Endothelial cell of umbilical vein (primary cell): ENCODE data around the gene TBC1D7. TPM values are rescaled to one million over a fixed set of nuclear protein-coding genes. Genes with fewer than 3 reads are reported as not detected.

Source experiments
- BruUV-seq: library from RNA; stranded (reverse); fragments of 400-500 nt; replicated peaks from 2 replicates; lab custom pipeline; 2021; lab: Mats Ljungman, UMichigan
- CTCF ChIA-PET: fragments of 300-600, 350-600 bp; sonication (Branson Sonifier 250); formaldehyde crosslinking; loops from one replicate; lab custom pipeline; 2021; ENCODE audit warnings: antibody characterized with exemption, inconsistent platforms; lab: Charles Lee
- POLR2A ChIA-PET: fragments of 300-600, 350-600 bp; sonication (Branson Sonifier 250); formaldehyde crosslinking; loops from one replicate; lab custom pipeline; 2021; ENCODE audit warnings: antibody characterized with exemption, inconsistent platforms; lab: Charles Lee
- DNase-seq: peaks from one replicate; pipeline ENCODE4 v3.0.0-alpha.2; 2011; ENCODE audit warnings: low read depth, low spot score
- FAIRE-seq: peaks from 2 replicates; lab custom pipeline; 2011; peaks lifted over from hg19 to GRCh38; lab: Jason Lieb, UNC
- H2AFZ ChIP-seq: 2 replicates; pipeline ENCODE4 v1.6.0; 2012; ENCODE audit warnings: low read depth, low read length, control low read depth, inconsistent platforms
- H3K27ac ChIP-seq: 2 replicates; pipeline ENCODE4 v1.5.1; 2011; ENCODE audit warnings: low read depth, mild to moderate bottlenecking, control low read depth, low read length, moderate library complexity; ENCODE audit not compliant: insufficient read depth
- H3K27me3 ChIP-seq, 2 experiments: 2 replicates each; pipeline versions ENCODE4 v1.6.0 to v1.6.1; 2011; ENCODE audit warnings: low read length in 2 of 2, mixed read lengths in 1 of 2; ENCODE audit not compliant: control insufficient read depth in 2 of 2, insufficient read depth in 2 of 2
- H3K36me3 ChIP-seq, 2 experiments: 2 replicates in 1 of 2; 3 replicates in 1 of 2; pipeline ENCODE4 v1.5.1; 2011; ENCODE audit warnings: low read length in 2 of 2, mild to moderate bottlenecking in 1 of 2, moderate library complexity in 1 of 2; ENCODE audit not compliant: control insufficient read depth in 2 of 2, insufficient read depth in 2 of 2; ENCODE audit errors: extremely low read depth in 1 of 2
- H3K4me1 ChIP-seq: 3 replicates; pipeline ENCODE4 v1.5.1; 2011; ENCODE audit warnings: mild to moderate bottlenecking, low read length; ENCODE audit not compliant: control insufficient read depth, insufficient read depth; ENCODE audit errors: extremely low read depth
- H3K4me2 ChIP-seq: 2 replicates; pipeline ENCODE4 v1.6.1; 2011; ENCODE audit warnings: low read length, control low read depth, mixed read lengths; ENCODE audit not compliant: insufficient read depth
- H3K4me3 ChIP-seq, 3 experiments: fragments of 200-600 bp in 1 of 3; sonication (generic), shearing (Covaris generic) in 1 of 3; replicated peaks in 1 of 3; 2 replicates each; pipeline ENCODE4 v1.5.1; 2011 to 2016; ENCODE audit warnings: control low read depth in 3 of 3, low read length in 3 of 3, mild to moderate bottlenecking in 2 of 3, inconsistent platforms in 1 of 3, low read depth in 1 of 3, moderate library complexity in 1 of 3; ENCODE audit not compliant: insufficient read depth in 1 of 3
- H3K79me2 ChIP-seq: 2 replicates; pipeline ENCODE4 v1.6.0; 2012; ENCODE audit warnings: low read length, inconsistent platforms; ENCODE audit not compliant: control insufficient read depth, insufficient read depth
- H3K9ac ChIP-seq: replicated peaks from 2 replicates; pipeline ENCODE3; 2011; ENCODE audit warnings: low read length, control low read depth; ENCODE audit not compliant: insufficient read depth; ENCODE audit errors: extremely low read depth
- H3K9me1 ChIP-seq: replicated peaks from 3 replicates; pipeline ENCODE4 v1.6.0; 2011; ENCODE audit warnings: mild to moderate bottlenecking, low read length; ENCODE audit not compliant: control insufficient read depth, insufficient read depth; ENCODE audit errors: extremely low read depth
- H3K9me3 ChIP-seq: replicated peaks from 2 replicates; pipeline ENCODE4 v1.5.1; 2012; ENCODE audit warnings: low read length, inconsistent platforms; ENCODE audit not compliant: control insufficient read depth, insufficient read depth
- H4K20me1 ChIP-seq: replicated peaks from 2 replicates; pipeline ENCODE3; 2011; ENCODE audit warnings: mild to moderate bottlenecking, low read length; ENCODE audit not compliant: control insufficient read depth, insufficient read depth; ENCODE audit errors: extremely low read depth
- CTCF ChIP-seq, 2 donors: IDR thresholded peaks; 1 replicate in 1 of 2; 2 replicates in 1 of 2; pipeline ENCODE4 v1.5.1; 2011; ENCODE audit warnings: low read length in 2 of 2, mild to moderate bottlenecking in 2 of 2, moderate library complexity in 2 of 2, control low read depth in 1 of 2, inconsistent platforms in 1 of 2, low read depth in 1 of 2; ENCODE audit not compliant: insufficient read depth in 1 of 2; ENCODE audit errors: extremely low read depth in 1 of 2
- EZH2 ChIP-seq: IDR thresholded peaks from 2 replicates; pipeline ENCODE4 v1.6.1; 2012; ENCODE audit warnings: borderline replicate concordance, low read depth, mild to moderate bottlenecking, moderate library complexity, low read length, inconsistent platforms; ENCODE audit not compliant: severe bottlenecking
- GATA2 ChIP-seq: IDR thresholded peaks from 2 replicates; pipeline ENCODE4 v1.7.0; 2011; ENCODE audit warnings: low read depth, mild to moderate bottlenecking, moderate library complexity, mixed read lengths, low read length; ENCODE audit not compliant: insufficient read length, insufficient read depth
- JUN ChIP-seq: IDR thresholded peaks from 2 replicates; pipeline ENCODE4 v1.6.1; 2011; ENCODE audit warnings: borderline replicate concordance, low read depth; ENCODE audit not compliant: insufficient read length, insufficient read depth
- MYC ChIP-seq: IDR thresholded peaks from one replicate; pipeline ENCODE4 v1.6.1; 2011; ENCODE audit warnings: mild to moderate bottlenecking, low read depth, low read length
- POLR2A ChIP-seq: IDR thresholded peaks from 2 replicates; pipeline ENCODE4 v1.6.1; 2012; ENCODE audit warnings: low read depth, mild to moderate bottlenecking, control low read depth, low read length
- POLR2AphosphoS5 ChIP-seq: IDR thresholded peaks from 2 replicates; pipeline ENCODE4 v1.6.1; 2012; ENCODE audit warnings: low read depth, mild to moderate bottlenecking, control low read depth, low read length, moderate library complexity; ENCODE audit not compliant: insufficient read depth
- dilution Hi-C: fragments of 300-500 bp; cut with MboI; formaldehyde crosslinking; loops from one replicate; pipeline ENCODE4 v1.15.0; 2019; ENCODE audit warnings: low sequenced_read_pairs; ENCODE audit not compliant: extremely low pct_ligation_motif_present
- intact Hi-C: fragments of 100-400 bp; cut with micrococcal nuclease; formaldehyde crosslinking; loops from one replicate; pipeline ENCODE4 v1.10.0; 2022
- polyA plus RNA-seq, 4 experiments: library from polyadenylated mRNA; depleted of rRNA in 3 of 4; stranded (reverse) in 3 of 4; unstranded in 1 of 4; fragments of >200 nt; gene quantifications; 2 replicates each; pipeline versions ENCODE4 v1.2.1 to v1.2.3, GENCODE V29; 2011 to 2012; ENCODE audit warnings: missing spikeins in 1 of 4
- total RNA-seq: library from RNA; stranded (reverse); gene quantifications from 2 replicates; pipeline ENCODE4 v1.2.3, GENCODE V29; 2021
- TF ChIP-seq, protein P1 (sequence below): IDR thresholded peaks from 2 replicates; pipeline ENCODE4 v1.6.1; 2011; ENCODE audit not compliant: insufficient read depth, insufficient read length

The TBC1D7 gene
- total and polyA plus RNA-seq, 2 donors (not counting 3 experiments of a cell fraction or from before 2014, with no cell fraction given): 26.6 to 28.1 TPM

GRCh38 chr6:13261464-13261994 is 66.8 kb downstream of the TBC1D7 start:
- Histone ChIP-seq H3K9me3 (no peaks in the 10 kb centered on the region), H3K4me1 (no peaks in the 10 kb centered on the region), H3K9ac (no peak overlapping the region), H3K27me3 (no peaks in the 10 kb centered on the region), H3K36me3 (no peaks in the 10 kb centered on the region), H2AFZ (no peak overlapping the region), H3K79me2 (no peaks in the 10 kb centered on the region), H3K27ac (no peak overlapping the region), H3K9me1 (no peaks in the 10 kb centered on the region), H4K20me1 (no peaks in the 10 kb centered on the region), H3K4me2 (no peak overlapping the region), H3K4me3 (no peak overlapping the region)
- dilution Hi-C loops: no loop called here
- intact Hi-C loops: no loop called here
- TF ChIP-seq GATA2 (no peak), MYC (no peak), CTCF (IDR thresholded peaks at IDR 0.05; ENCODE audit: extremely low read depth in 1 of 2, insufficient read depth in 1 of 2, low read depth in 1 of 2, low read length in 2 of 2) (no peak), POLR2AphosphoS5 (no peak), POLR2A (no peak), EZH2 (no peak), JUN (no peak)
- TF ChIP-seq, protein P1, sequence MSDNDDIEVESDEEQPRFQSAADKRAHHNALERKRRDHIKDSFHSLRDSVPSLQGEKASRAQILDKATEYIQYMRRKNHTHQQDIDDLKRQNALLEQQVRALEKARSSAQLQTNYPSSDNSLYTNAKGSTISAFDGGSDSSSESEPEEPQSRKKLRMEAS: no peak
- CTCF ChIA-PET: no interaction called here
- BruUV-seq: no TSS peak
- FAIRE-seq (no peak), DNase-seq (no peak)
- POLR2A ChIA-PET: no interaction called here
